GM12801 (cell line): ENCODE data around the gene AP2A1.

Source experiments
- CTCF ChIP-seq: IDR thresholded peaks from one replicate; pipeline ENCODE4 v1.5.1; 2011; ENCODE audit warnings: control low read depth; ENCODE audit not compliant: insufficient read length; ENCODE audit errors: extremely low read depth

Gene AP2A1

GRCh38 chr19:49818649-49819370 lies 52.0 kb downstream of the AP2A1 start:
- TF ChIP-seq CTCF: no peak

- TF ChIP-seq CTCF: no peak
Measured at GRCh38 chr19:49820125-49820524, 53.3 kb downstream of the AP2A1 start.

- TF ChIP-seq CTCF: no peak
Measured at GRCh38 chr19:49823472-49823871, 56.7 kb downstream of the AP2A1 start.

GRCh38 chr19:49824662-49825061 lies 57.9 kb downstream of the AP2A1 start:
- TF ChIP-seq CTCF: no peak

- no peak for TF ChIP-seq CTCF
Measured at GRCh38 chr19:49827034-49827433, 60.2 kb downstream of the AP2A1 start.

GRCh38 chr19:49829200-49829599 lies 62.4 kb downstream of the AP2A1 start:
- no peak for TF ChIP-seq CTCF

GRCh38 chr19:49829721-49830120 lies 62.9 kb downstream of the AP2A1 start:
- no peak for TF ChIP-seq CTCF
